ENCODE measurements around the gene FGD2. TPM values are rescaled to one million over a fixed set of nuclear protein-coding genes. Genes with fewer than 3 reads are reported as not detected.

Gene FGD2
- total RNA-seq, 2 experiments from 2014 or later: 1.4 to 1.6 TPM

GRCh38 chr6:37048851-37049757, 43.6 kb downstream of the FGD2 start:
- peaks cover 65% of the 10 kb centered on the region for H3K4me1 Mint-ChIP-seq (ENCODE audit: low read depth)
- peak; percentile 60 for ATAC-seq
- CTCF ChIA-PET: interaction anchor here (2.5 to 18.1 kb wide), 6 partner anchors 23 to 160 kb away, joined by 6 to 405 read pairs (median 56); partner anchors contain the start of gene PIM1
- H3K36me3 Mint-ChIP-seq (ENCODE audit: low read depth): peaks cover 23% of the 10 kb centered on the region
- H3K27me3 Mint-ChIP-seq: no peaks in the 10 kb centered on the region
- peak; percentile 90 for DNase-seq
- intact Hi-C loops (cut with micrococcal nuclease): loop anchor here (1.0 kb wide), 1 partner anchor 16 kb away; no protein-coding TSS in a partner anchor
- H3K4me3 Mint-ChIP-seq: peak overlapping the region; percentile 83
- no peak for TF ChIP-seq CTCF (IDR thresholded peaks at IDR 0.05)
- peak overlapping the region; percentile 99 for H3K27ac Mint-ChIP-seq
- peaks cover 4% of the 10 kb centered on the region for H3K9me3 Mint-ChIP-seq
- POLR2A ChIA-PET: interaction anchor here (1.1 to 8.8 kb wide), 10 partner anchors 17 to 160 kb away, joined by 3 to 261 read pairs (median 8); partner anchors contain the start of gene PIM1

GRCh38 chr6:37049758-37050044, 44.2 kb downstream of the FGD2 start:
- peaks cover 4% of the 10 kb centered on the region for H3K9me3 Mint-ChIP-seq
- ATAC-seq: peak; percentile 4
- POLR2A ChIA-PET: interaction anchor here (1.1 to 8.8 kb wide), 8 partner anchors 8 to 160 kb away, joined by 3 to 261 read pairs (median 10); partner anchors contain the start of gene PIM1

GRCh38 chr6:37050045-37050853, 44.8 kb downstream of the FGD2 start:
- no peak for TF ChIP-seq CTCF (IDR thresholded peaks at IDR 0.05)
- peak; percentile 45 for ATAC-seq

More at GRCh38 chr6:37049758-37050044, 44.2 kb downstream of the FGD2 start:
- DNase-seq: no peak
- Mint-ChIP-seq H3K27me3 (no peaks in the 10 kb centered on the region), H3K4me3 (peak overlapping the region; percentile 83), H3K4me1 (ENCODE audit: low read depth) (peaks cover 65% of the 10 kb centered on the region), H3K36me3 (ENCODE audit: low read depth) (peaks cover 23% of the 10 kb centered on the region), H3K27ac (peak overlapping the region; percentile 99)
- intact Hi-C loops (cut with micrococcal nuclease): loop anchor here (2.0 kb wide), 2 partner anchors 123 to 159 kb away; no protein-coding TSS in a partner anchor
- CTCF ChIA-PET: interaction anchor here (1.1 to 18.1 kb wide), 9 partner anchors 9 to 159 kb away, joined by 3 to 405 read pairs (median 14); partner anchors contain the start of gene PIM1
- no peak for TF ChIP-seq CTCF (IDR thresholded peaks at IDR 0.05)

GRCh38 chr6:37050854-37051137, 45.3 kb downstream of the FGD2 start:
- no peak for TF ChIP-seq CTCF (IDR thresholded peaks at IDR 0.05)
- CTCF ChIA-PET: interaction anchor here (0.6 to 18.1 kb wide), 31 partner anchors 8 to 285 kb away, joined by 3 to 405 read pairs (median 4); partner anchors contain the start of gene PIM1
- DNase-seq: no peak
- H3K36me3 Mint-ChIP-seq (ENCODE audit: low read depth): peaks cover 23% of the 10 kb centered on the region
- no peak for ATAC-seq
- peaks cover 61% of the 10 kb centered on the region for H3K4me1 Mint-ChIP-seq (ENCODE audit: low read depth)
- intact Hi-C loops (cut with micrococcal nuclease): loop anchor here (2.0 kb wide), 2 partner anchors 122 to 158 kb away; no protein-coding TSS in a partner anchor
- peaks cover 2% of the 10 kb centered on the region for H3K9me3 Mint-ChIP-seq
- POLR2A ChIA-PET: interaction anchor here (0.6 to 8.8 kb wide), 23 partner anchors 9 to 382 kb away, joined by 3 to 261 read pairs (median 4); partner anchors contain the start of genes CMTR1, PIM1, PPIL1 and TBC1D22B
- H3K27ac Mint-ChIP-seq: peak overlapping the region; percentile 99
- peak overlapping the region; percentile 83 for H3K4me3 Mint-ChIP-seq
- no peaks in the 10 kb centered on the region for H3K27me3 Mint-ChIP-seq

More at GRCh38 chr6:37050045-37050853, 44.8 kb downstream of the FGD2 start:
- Mint-ChIP-seq H3K27ac (peak overlapping the region; percentile 99), H3K4me1 (ENCODE audit: low read depth) (peaks cover 65% of the 10 kb centered on the region), H3K27me3 (no peaks in the 10 kb centered on the region), H3K9me3 (peaks cover 4% of the 10 kb centered on the region), H3K4me3 (peak overlapping the region; percentile 83), H3K36me3 (ENCODE audit: low read depth) (peaks cover 23% of the 10 kb centered on the region)
- peak; percentile 92 for DNase-seq
- intact Hi-C loops (cut with micrococcal nuclease): loop anchor here (2.0 kb wide), 2 partner anchors 123 to 159 kb away; no protein-coding TSS in a partner anchor
- POLR2A ChIA-PET: interaction anchor here (0.6 to 8.8 kb wide), 26 partner anchors 8 to 382 kb away, joined by 3 to 261 read pairs (median 4); partner anchors contain the start of genes CMTR1, PIM1, PPIL1 and TBC1D22B
- CTCF ChIA-PET: interaction anchor here (0.6 to 18.1 kb wide), 30 partner anchors 8 to 285 kb away, joined by 3 to 405 read pairs (median 4); partner anchors contain the start of gene PIM1
